ENCODE measurements around the gene BEND7. TPM values are rescaled to one million over a fixed set of nuclear protein-coding genes. Genes with fewer than 3 reads are reported as not detected.
A peak's percentile ranks its signal among the peaks of the same experiment; 100 is the strongest.

Gene BEND7
- total RNA-seq, 2 experiments from 2014 or later, result not detected

- H3K36me3 Mint-ChIP-seq (ENCODE audit: low read depth), result no peaks in the 10 kb centered on the region
- ChIA-PET CTCF (interaction anchor here (1.4 kb wide), 1 partner anchor 157 kb away, joined by 4 read pairs; no protein-coding TSS in a partner anchor), POLR2A (no interaction called here)
- peaks cover 3% of the 10 kb centered on the region for H3K4me1 Mint-ChIP-seq (ENCODE audit: low read depth)
- peaks cover 52% of the 10 kb centered on the region for H3K27me3 Mint-ChIP-seq
- ATAC-seq (no peak), DNase-seq (no peak)
- TF ChIP-seq CTCF (IDR thresholded peaks at IDR 0.05), result no peak
- H3K9me3 Mint-ChIP-seq, result no peaks in the 10 kb centered on the region
- intact Hi-C loops (cut with micrococcal nuclease), result no loop called here
- H3K4me3 Mint-ChIP-seq, result peak overlapping the region; percentile 53
- no peak overlapping the region for H3K27ac Mint-ChIP-seq
Measured at GRCh38 chr10:13529714-13529973, 830 bp upstream of the BEND7 start.

GRCh38 chr10:13528123-13528874 is 515 bp downstream of the BEND7 start:
- CTCF ChIA-PET, result interaction anchor here (1.1 to 2.8 kb wide), 2 partner anchors 35 to 156 kb away, joined by 3 to 7 read pairs; no protein-coding TSS in a partner anchor

GRCh38 chr10:13527864-13528122 is 1.0 kb downstream of the BEND7 start:
- ATAC-seq (no peak), DNase-seq (no peak)
- ChIA-PET POLR2A (no interaction called here), CTCF (interaction anchor here (1.1 to 2.8 kb wide), 2 partner anchors 34 to 156 kb away, joined by 3 to 7 read pairs; no protein-coding TSS in a partner anchor)
- no peaks in the 10 kb centered on the region for H3K36me3 Mint-ChIP-seq (ENCODE audit: low read depth)
- no peak overlapping the region for H3K27ac Mint-ChIP-seq
- intact Hi-C loops (cut with micrococcal nuclease), result no loop called here
- H3K4me3 Mint-ChIP-seq, result peak overlapping the region; percentile 49
- peaks cover 59% of the 10 kb centered on the region for H3K27me3 Mint-ChIP-seq
- no peak for TF ChIP-seq CTCF (IDR thresholded peaks at IDR 0.05)
- peaks cover 3% of the 10 kb centered on the region for H3K4me1 Mint-ChIP-seq (ENCODE audit: low read depth)
- H3K9me3 Mint-ChIP-seq, result no peaks in the 10 kb centered on the region

More at GRCh38 chr10:13528123-13528874, 515 bp downstream of the BEND7 start:
- Mint-ChIP-seq H3K27ac (no peak overlapping the region), H3K4me1 (ENCODE audit: low read depth) (peaks cover 3% of the 10 kb centered on the region), H3K9me3 (no peaks in the 10 kb centered on the region), H3K27me3 (peaks cover 57% of the 10 kb centered on the region), H3K36me3 (ENCODE audit: low read depth) (no peaks in the 10 kb centered on the region), H3K4me3 (peak overlapping the region; percentile 49)
- ATAC-seq (peak; percentile 20), DNase-seq (no peak)
- intact Hi-C loops (cut with micrococcal nuclease), result no loop called here
- no peak for TF ChIP-seq CTCF (IDR thresholded peaks at IDR 0.05)
- POLR2A ChIA-PET, result no interaction called here

GRCh38 chr10:13526948-13527863 is 1.6 kb downstream of the BEND7 start:
- intact Hi-C loops (cut with micrococcal nuclease), result no loop called here
- no peaks in the 10 kb centered on the region for H3K9me3 Mint-ChIP-seq
- POLR2A ChIA-PET, result no interaction called here
- H3K4me3 Mint-ChIP-seq, result peak overlapping the region; percentile 49
- CTCF ChIA-PET, result interaction anchor here (1.1 to 2.8 kb wide), 4 partner anchors 8 to 155 kb away, joined by 3 to 7 read pairs (median 4); no protein-coding TSS in a partner anchor
- H3K36me3 Mint-ChIP-seq (ENCODE audit: low read depth), result no peaks in the 10 kb centered on the region
- DNase-seq, result no peak
- peaks cover 60% of the 10 kb centered on the region for H3K27me3 Mint-ChIP-seq
- TF ChIP-seq CTCF (IDR thresholded peaks at IDR 0.05), result no peak
- peaks cover 3% of the 10 kb centered on the region for H3K4me1 Mint-ChIP-seq (ENCODE audit: low read depth)
- no peak for ATAC-seq
- H3K27ac Mint-ChIP-seq, result no peak overlapping the region

GRCh38 chr10:13525663-13526062 is 3.2 kb downstream of the BEND7 start:
- no peak for TF ChIP-seq CTCF (IDR thresholded peaks at IDR 0.05)
- DNase-seq (no peak), ATAC-seq (no peak)
- Mint-ChIP-seq H3K4me3 (no peak overlapping the region), H3K4me1 (ENCODE audit: low read depth) (peaks cover 3% of the 10 kb centered on the region), H3K27ac (no peak overlapping the region), H3K36me3 (ENCODE audit: low read depth) (no peaks in the 10 kb centered on the region), H3K9me3 (no peaks in the 10 kb centered on the region), H3K27me3 (peaks cover 63% of the 10 kb centered on the region)
- CTCF ChIA-PET, result interaction anchor here (1.3 kb wide), 1 partner anchor 154 kb away, joined by 3 read pairs; no protein-coding TSS in a partner anchor
- intact Hi-C loops (cut with micrococcal nuclease), result no loop called here
- POLR2A ChIA-PET, result interaction anchor here (0.7 kb wide), 1 partner anchor 14 kb away, joined by 3 read pairs; no protein-coding TSS in a partner anchor

Measured in activated CD8-positive, alpha-beta T cell treated with anti-CD3 and anti-CD28 coated beads for 36 hours (primary cell).